ENCODE measurements around the gene ZDHHC7. TPM values are rescaled to one million over a fixed set of nuclear protein-coding genes. Genes with fewer than 3 reads are reported as not detected.

The ZDHHC7 gene
- total RNA-seq, 2 experiments from 2014 or later = 20.7 to 23.6 TPM

DNA sequence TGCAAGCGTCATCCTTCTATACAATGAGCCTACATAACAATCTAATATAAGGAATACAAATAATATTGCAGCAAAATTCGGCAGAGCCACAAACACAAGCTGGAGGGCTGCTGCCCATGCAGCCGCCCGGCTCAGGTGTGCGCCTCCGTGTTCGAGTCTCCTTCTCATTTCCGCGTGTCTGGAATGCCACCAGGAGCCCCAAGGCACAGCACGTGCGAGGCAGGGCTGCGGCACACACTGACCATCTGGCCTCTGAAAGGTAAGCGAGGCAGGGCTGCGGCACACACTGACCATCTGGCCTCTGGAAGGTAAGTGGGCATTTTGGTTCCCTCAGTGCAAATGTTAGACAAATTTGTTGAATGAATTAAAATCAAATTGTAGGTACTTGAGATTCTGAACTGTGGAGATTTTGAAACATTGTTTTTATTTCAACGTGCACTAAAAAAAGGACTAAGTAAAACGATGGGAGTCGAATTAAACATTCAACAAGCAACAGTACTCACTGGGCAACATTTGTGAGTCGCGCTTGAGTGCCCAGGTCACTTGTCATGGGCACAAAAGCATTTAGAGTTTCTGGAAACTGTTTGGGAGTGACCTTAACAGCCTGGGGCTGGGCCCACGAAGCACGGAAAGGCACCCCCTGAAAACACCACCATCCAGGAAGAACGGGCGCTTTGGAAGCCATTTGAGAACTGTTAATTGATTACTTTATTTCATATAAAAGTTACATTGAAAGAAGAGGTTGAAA is 37.4 kb downstream of the ZDHHC7 start:
- DNase-seq = no peak
- Mint-ChIP-seq H3K4me3 (no peak overlapping the region), H3K4me1 (ENCODE audit: low read depth) (peaks cover 4% of the 10 kb centered on the region), H3K9me3 (no peaks in the 10 kb centered on the region), H3K27ac (no peak overlapping the region), H3K36me3 (ENCODE audit: low read depth) (peaks cover 12% of the 10 kb centered on the region), H3K27me3 (no peaks in the 10 kb centered on the region)
- ATAC-seq = no peak
- intact Hi-C loops (cut with micrococcal nuclease) = loop anchor here (10.0 kb wide), 1 partner anchor 349 kb away; no protein-coding TSS in a partner anchor
- TF ChIP-seq, protein P1, sequence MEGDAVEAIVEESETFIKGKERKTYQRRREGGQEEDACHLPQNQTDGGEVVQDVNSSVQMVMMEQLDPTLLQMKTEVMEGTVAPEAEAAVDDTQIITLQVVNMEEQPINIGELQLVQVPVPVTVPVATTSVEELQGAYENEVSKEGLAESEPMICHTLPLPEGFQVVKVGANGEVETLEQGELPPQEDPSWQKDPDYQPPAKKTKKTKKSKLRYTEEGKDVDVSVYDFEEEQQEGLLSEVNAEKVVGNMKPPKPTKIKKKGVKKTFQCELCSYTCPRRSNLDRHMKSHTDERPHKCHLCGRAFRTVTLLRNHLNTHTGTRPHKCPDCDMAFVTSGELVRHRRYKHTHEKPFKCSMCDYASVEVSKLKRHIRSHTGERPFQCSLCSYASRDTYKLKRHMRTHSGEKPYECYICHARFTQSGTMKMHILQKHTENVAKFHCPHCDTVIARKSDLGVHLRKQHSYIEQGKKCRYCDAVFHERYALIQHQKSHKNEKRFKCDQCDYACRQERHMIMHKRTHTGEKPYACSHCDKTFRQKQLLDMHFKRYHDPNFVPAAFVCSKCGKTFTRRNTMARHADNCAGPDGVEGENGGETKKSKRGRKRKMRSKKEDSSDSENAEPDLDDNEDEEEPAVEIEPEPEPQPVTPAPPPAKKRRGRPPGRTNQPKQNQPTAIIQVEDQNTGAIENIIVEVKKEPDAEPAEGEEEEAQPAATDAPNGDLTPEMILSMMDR (IDR thresholded peaks at IDR 0.05) = no peak
- ChIA-PET CTCF (interaction anchor here (1.2 to 7.2 kb wide), 3 partner anchors 10 to 221 kb away, joined by 3 to 89 read pairs (median 74); no protein-coding TSS in a partner anchor), POLR2A (no interaction called here)

- Mint-ChIP-seq H3K4me1 (ENCODE audit: low read depth) (peaks cover 4% of the 10 kb centered on the region), H3K27ac (no peak overlapping the region), H3K27me3 (no peaks in the 10 kb centered on the region), H3K9me3 (no peaks in the 10 kb centered on the region), H3K36me3 (ENCODE audit: low read depth) (peaks cover 12% of the 10 kb centered on the region), H3K4me3 (no peak overlapping the region)
- TF ChIP-seq, protein P1 (IDR thresholded peaks at IDR 0.05) = no peak
- ChIA-PET CTCF (interaction anchor here (1.2 to 7.2 kb wide), 4 partner anchors 10 to 237 kb away, joined by 3 to 89 read pairs (median 40); no protein-coding TSS in a partner anchor), POLR2A (no interaction called here)
- no peak for DNase-seq
- intact Hi-C loops (cut with micrococcal nuclease) = loop anchor here (10.0 kb wide), 1 partner anchor 348 kb away; no protein-coding TSS in a partner anchor
- no peak for ATAC-seq
Observed at GRCh38 chr16:84973236-84973635, 38.1 kb downstream of the ZDHHC7 start.

DNA sequence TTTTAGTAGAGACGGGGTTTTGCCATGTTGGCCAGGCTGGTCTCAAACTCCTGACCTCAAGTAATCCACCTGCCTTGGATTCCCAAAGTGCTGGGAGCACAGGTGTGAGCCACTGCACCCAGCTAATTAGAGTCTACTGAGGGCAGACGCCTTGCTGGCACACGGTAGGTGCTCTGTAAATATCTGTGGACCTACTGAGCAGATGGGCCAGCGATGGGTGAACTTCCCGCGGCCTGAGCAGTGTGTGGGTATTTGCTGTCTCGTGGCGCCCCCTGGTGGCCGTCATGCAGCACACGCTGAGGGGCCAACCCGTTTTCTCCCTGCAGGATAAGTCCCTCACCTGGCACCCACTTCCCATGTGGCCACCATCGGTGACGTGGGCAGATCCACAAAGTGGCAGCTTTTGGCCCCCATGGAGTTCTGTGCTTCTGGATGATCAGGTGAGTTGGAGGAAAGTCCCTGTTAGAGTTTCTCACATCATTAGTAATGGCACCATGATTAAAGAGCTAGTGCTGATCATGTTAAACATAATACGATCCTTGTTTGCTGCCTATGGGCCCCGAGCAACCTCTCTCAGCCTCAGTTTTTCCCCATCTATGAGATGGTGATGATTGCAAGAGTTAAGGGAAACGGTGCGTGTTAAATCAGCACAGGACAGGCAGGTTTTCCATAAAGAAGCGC is 40.7 kb downstream of the ZDHHC7 start:
- peaks cover 1% of the 10 kb centered on the region for H3K27me3 Mint-ChIP-seq
- ATAC-seq = peak; percentile 98
- H3K4me3 Mint-ChIP-seq = no peak overlapping the region
- ChIA-PET CTCF (interaction anchor here (0.6 to 7.2 kb wide), 66 partner anchors 8 to 424 kb away, joined by 3 to 89 read pairs (median 4); partner anchors contain the start of gene KIAA0513), POLR2A (interaction anchor here (1.1 kb wide), 1 partner anchor 116 kb away, joined by 3 read pairs; no protein-coding TSS in a partner anchor)
- H3K9me3 Mint-ChIP-seq = peaks cover 5% of the 10 kb centered on the region
- H3K4me1 Mint-ChIP-seq (ENCODE audit: low read depth) = peaks cover 4% of the 10 kb centered on the region
- intact Hi-C loops (cut with micrococcal nuclease) = loop anchor here (1.0 to 10.0 kb wide), 2 partner anchors 45 to 346 kb away; no protein-coding TSS in a partner anchor
- no peak overlapping the region for H3K27ac Mint-ChIP-seq
- peaks cover 2% of the 10 kb centered on the region for H3K36me3 Mint-ChIP-seq (ENCODE audit: low read depth)
- peak; percentile 85 for DNase-seq
- TF ChIP-seq, protein P1 (IDR thresholded peaks at IDR 0.05) = peak; percentile 88

- ATAC-seq (no peak), DNase-seq (no peak)
- H3K4me3 Mint-ChIP-seq = no peak overlapping the region
- H3K36me3 Mint-ChIP-seq (ENCODE audit: low read depth) = no peaks in the 10 kb centered on the region
- intact Hi-C loops (cut with micrococcal nuclease) = loop anchor here (5.0 kb wide), 1 partner anchor 216 kb away; no protein-coding TSS in a partner anchor
- TF ChIP-seq, protein P1 (IDR thresholded peaks at IDR 0.05) = no peak
- peaks cover 5% of the 10 kb centered on the region for H3K9me3 Mint-ChIP-seq
- no peak overlapping the region for H3K27ac Mint-ChIP-seq
- H3K4me1 Mint-ChIP-seq (ENCODE audit: low read depth) = peaks cover 4% of the 10 kb centered on the region
- peaks cover 1% of the 10 kb centered on the region for H3K27me3 Mint-ChIP-seq
- CTCF ChIA-PET = interaction anchor here (1.8 to 7.2 kb wide), 5 partner anchors 15 to 345 kb away, joined by 5 to 89 read pairs (median 74); no protein-coding TSS in a partner anchor
- POLR2A ChIA-PET = interaction anchor here (0.7 kb wide), 1 partner anchor 13 kb away, joined by 3 read pairs; no protein-coding TSS in a partner anchor
Observed at GRCh38 chr16:84967828-84968227, 43.5 kb downstream of the ZDHHC7 start.

All from activated CD8-positive, alpha-beta T cell treated with anti-CD3 and anti-CD28 coated beads for 36 hours (primary cell).